ENCODE results near the gene ARAP2. TPM values are rescaled to one million over a fixed set of nuclear protein-coding genes. Genes with fewer than 3 reads are reported as not detected.
"Not testable (repeated sequence)": the region's sequence is repeated elsewhere in the genome, so short reads cannot be mapped to it uniquely, and the experiment has no call there.

ARAP2 gene
- total and polyA plus RNA-seq, 2 donors (not counting 3 experiments of a cell fraction or from before 2014, with no cell fraction given) = not detected

DNA sequence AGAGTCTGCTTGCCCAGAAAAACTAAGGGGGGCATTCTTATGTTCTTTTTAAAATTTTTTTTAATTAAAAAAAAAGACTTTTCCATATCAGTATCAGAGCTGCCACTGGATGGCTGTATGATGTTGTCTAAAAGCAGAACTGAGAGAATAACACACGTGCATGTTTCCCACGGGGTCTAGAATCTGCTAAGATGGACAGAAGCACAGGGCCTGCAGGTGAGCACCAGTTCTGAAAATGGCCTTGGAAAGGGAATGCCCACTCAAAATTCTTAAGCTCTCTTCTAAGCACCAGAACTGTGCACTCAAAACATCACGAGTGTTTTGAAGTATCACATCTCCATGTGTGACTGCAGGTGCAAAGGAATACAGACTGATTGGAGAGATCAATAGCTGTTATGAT, 61.1 kb downstream of the ARAP2 start:
- no peak overlapping the region for H3K4me3 ChIP-seq (replicated peaks in 1 of 3; ENCODE audit: insufficient read depth in 1 of 3, low read depth in 1 of 3, low read length in 3 of 3)
- H3K36me3 ChIP-seq (ENCODE audit: control insufficient read depth in 2 of 2, extremely low read depth in 1 of 2, insufficient read depth in 2 of 2, low read length in 2 of 2) = no peaks in the 10 kb centered on the region
- no peak for FAIRE-seq
- no peaks in the 10 kb centered on the region for H3K4me1 ChIP-seq (ENCODE audit: control insufficient read depth, extremely low read depth, insufficient read depth, low read length)
- H3K27me3 ChIP-seq (ENCODE audit: control insufficient read depth in 2 of 2, insufficient read depth in 2 of 2, low read length in 2 of 2) = no peaks in the 10 kb centered on the region
- no peak overlapping the region for H3K9ac ChIP-seq (replicated peaks; ENCODE audit: extremely low read depth, insufficient read depth, low read length)
- no peaks in the 10 kb centered on the region for H3K9me1 ChIP-seq (replicated peaks; ENCODE audit: control insufficient read depth, extremely low read depth, insufficient read depth, low read length)
- no peak overlapping the region for H3K27ac ChIP-seq (ENCODE audit: insufficient read depth, low read depth, low read length)
- BruUV-seq (replicated peaks) = no TSS peak
- H3K4me2 ChIP-seq (ENCODE audit: insufficient read depth, low read length) = no peak overlapping the region
- intact Hi-C loops (cut with micrococcal nuclease) (no loop called here), dilution Hi-C loops (cut with MboI; ENCODE audit: extremely low pct_ligation_motif_present, low sequenced_read_pairs) (no loop called here)
- no peaks in the 10 kb centered on the region for H4K20me1 ChIP-seq (replicated peaks; ENCODE audit: control insufficient read depth, extremely low read depth, insufficient read depth, low read length)
- H3K79me2 ChIP-seq (ENCODE audit: control insufficient read depth, insufficient read depth, low read length) = no peaks in the 10 kb centered on the region
- H2AFZ ChIP-seq (ENCODE audit: low read depth, low read length) = no peak overlapping the region
- ChIA-PET CTCF (no interaction called here), POLR2A (no interaction called here)
- no peaks in the 10 kb centered on the region for H3K9me3 ChIP-seq (replicated peaks; ENCODE audit: control insufficient read depth, insufficient read depth, low read length)
- no peak for TF ChIP-seq POLR2A (IDR thresholded peaks at IDR 0.05; ENCODE audit: low read depth, low read length)
- TF ChIP-seq GATA2 (IDR thresholded peaks at IDR 0.05; ENCODE audit: insufficient read depth, insufficient read length, low read depth, low read length) = no peak
- TF ChIP-seq MYC (IDR thresholded peaks at IDR 0.05; ENCODE audit: low read depth, low read length) = no peak
- TF ChIP-seq FOS (IDR thresholded peaks at IDR 0.05; ENCODE audit: borderline replicate concordance, insufficient read depth, low read length) = no peak
- no peak for TF ChIP-seq CTCF (IDR thresholded peaks at IDR 0.05; ENCODE audit: extremely low read depth in 1 of 2, insufficient read depth in 1 of 2, low read depth in 1 of 2, low read length in 2 of 2)
- no peak for TF ChIP-seq JUN (IDR thresholded peaks at IDR 0.05; ENCODE audit: borderline replicate concordance, insufficient read depth, insufficient read length, low read depth)
- no peak for TF ChIP-seq POLR2AphosphoS5 (IDR thresholded peaks at IDR 0.05; ENCODE audit: insufficient read depth, low read depth, low read length)
- TF ChIP-seq MAX (IDR thresholded peaks at IDR 0.05; ENCODE audit: insufficient read depth, insufficient read length) = no peak
- TF ChIP-seq EZH2 (IDR thresholded peaks at IDR 0.05; ENCODE audit: borderline replicate concordance, low read depth, low read length, severe bottlenecking) = no peak
- no peak for DNase-seq (ENCODE audit: low read depth, low spot score)

GRCh38 chr4:36182315-36182714, 62.0 kb downstream of the ARAP2 start:
- BruUV-seq (replicated peaks); H3K9me1 ChIP-seq (replicated peaks; ENCODE audit: control insufficient read depth, extremely low read depth, insufficient read depth, low read length); H3K4me3 ChIP-seq (replicated peaks in 1 of 3; ENCODE audit: insufficient read depth in 1 of 3, low read depth in 1 of 3, low read length in 3 of 3); H3K79me2 ChIP-seq (ENCODE audit: control insufficient read depth, insufficient read depth, low read length); H3K9me3 ChIP-seq (replicated peaks; ENCODE audit: control insufficient read depth, insufficient read depth, low read length); FAIRE-seq; H3K27me3 ChIP-seq (ENCODE audit: control insufficient read depth in 2 of 2, insufficient read depth in 2 of 2, low read length in 2 of 2); H3K4me1 ChIP-seq (ENCODE audit: control insufficient read depth, extremely low read depth, insufficient read depth, low read length); H2AFZ ChIP-seq (ENCODE audit: low read depth, low read length); dilution Hi-C loops (cut with MboI; ENCODE audit: extremely low pct_ligation_motif_present, low sequenced_read_pairs); intact Hi-C loops (cut with micrococcal nuclease); H3K36me3 ChIP-seq (ENCODE audit: control insufficient read depth in 2 of 2, extremely low read depth in 1 of 2, insufficient read depth in 2 of 2, low read length in 2 of 2); H3K4me2 ChIP-seq (ENCODE audit: insufficient read depth, low read length); H4K20me1 ChIP-seq (replicated peaks; ENCODE audit: control insufficient read depth, extremely low read depth, insufficient read depth, low read length); CTCF ChIA-PET; POLR2A ChIA-PET; H3K27ac ChIP-seq (ENCODE audit: insufficient read depth, low read depth, low read length); H3K9ac ChIP-seq (replicated peaks; ENCODE audit: extremely low read depth, insufficient read depth, low read length); DNase-seq (ENCODE audit: low read depth, low spot score): not testable (repeated sequence)

Data from endothelial cell of umbilical vein (primary cell).